ENCODE data around the gene NACAD.

NACAD gene

DNA sequence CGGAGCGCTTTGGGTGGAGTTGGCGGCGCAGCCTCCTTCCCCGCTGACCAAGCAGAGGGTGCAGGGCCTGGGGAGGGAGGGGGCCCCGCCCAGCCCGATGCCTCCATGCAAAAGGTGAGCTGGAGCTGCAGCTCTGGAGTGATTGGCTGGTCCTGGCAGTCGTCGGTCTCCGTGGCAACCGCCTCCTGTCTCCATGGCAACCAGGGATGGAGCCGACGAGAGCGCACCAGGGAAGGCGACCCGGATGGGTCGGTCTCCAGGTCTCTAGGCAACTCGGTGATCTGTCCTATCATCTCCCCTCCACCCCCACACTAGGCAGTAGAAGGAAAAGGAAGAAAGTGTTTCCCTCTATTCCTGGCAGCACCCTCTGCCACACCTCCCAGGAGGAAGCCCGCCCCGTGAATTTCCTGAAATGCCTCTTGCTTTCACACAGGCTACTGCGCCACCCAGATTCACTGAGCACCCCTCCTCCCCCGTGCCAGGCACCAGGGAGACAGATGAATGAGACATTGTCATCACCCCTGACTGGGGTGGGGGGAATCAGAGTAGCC lies 647 bp upstream of the NACAD start:
- no peak for FAIRE-seq

DNA sequence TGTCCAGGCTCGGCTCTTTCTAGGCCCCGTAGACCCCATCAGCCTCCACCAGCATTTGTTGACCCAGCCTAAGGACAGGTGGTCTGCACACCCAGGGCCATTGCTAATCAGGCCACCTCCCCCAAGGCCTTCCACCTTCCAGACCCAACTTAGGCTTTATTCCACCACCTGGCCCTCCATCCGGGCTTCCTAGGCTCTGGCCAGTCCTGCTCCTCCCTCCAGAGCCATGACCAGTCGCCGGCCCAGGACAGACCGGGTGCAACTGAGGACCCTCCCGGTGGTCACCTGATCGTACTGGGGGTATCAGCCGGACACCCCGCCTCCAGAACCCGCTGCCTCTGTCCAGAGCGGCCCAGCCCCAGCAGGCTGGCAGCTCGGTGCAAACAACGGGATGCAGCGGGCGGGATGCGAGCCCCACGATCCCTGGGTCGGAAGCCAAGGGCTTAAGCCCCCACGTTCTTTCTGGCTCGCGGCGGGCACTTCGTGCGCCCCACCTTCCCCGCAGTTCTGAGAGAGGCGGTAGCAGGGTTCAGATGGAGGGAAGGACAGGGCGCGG lies 545 bp downstream of the NACAD start:
- no peak for FAIRE-seq

DNA sequence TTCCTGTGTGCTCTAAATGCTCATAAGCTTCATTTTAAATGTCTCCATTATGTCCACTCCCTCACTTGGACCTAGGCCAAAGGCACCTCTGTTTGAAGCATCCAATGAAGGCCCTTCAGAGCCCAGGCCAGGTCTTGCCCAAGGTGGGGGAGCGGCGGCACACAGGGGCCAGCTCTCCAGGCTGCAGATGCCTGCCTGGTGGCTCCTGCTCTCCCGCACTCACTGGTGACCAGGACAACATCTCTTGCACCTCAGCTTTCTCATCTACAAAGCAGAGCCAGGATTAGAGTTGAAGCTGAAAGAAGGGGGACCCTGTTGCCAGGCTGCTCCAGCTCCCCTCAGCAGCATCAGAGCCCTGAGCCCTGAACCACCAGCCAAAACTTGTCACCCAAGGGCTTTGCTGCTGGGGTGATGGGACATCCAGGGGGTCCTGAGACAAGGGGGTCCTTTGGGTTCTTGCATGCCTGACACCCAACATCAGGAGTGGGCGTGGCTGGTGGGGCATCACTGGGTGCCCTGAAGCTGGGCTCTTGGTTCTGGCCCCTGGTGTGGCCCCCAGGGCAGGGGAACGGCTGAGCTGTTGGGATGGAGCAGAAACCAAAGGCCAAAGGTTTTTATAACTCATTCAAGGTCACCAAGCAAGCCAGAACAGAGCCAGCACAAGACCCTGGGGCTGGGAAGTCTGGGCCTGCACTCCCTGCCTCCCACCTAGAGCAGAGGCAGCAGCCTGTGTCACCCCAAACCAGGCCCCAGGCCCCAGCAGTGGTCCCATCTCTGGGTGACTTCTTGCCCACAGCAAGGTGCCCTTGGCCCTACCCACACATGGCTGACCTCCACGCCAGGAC lies 1.2 kb downstream of the NACAD start:
- FAIRE-seq: no peak

DNA sequence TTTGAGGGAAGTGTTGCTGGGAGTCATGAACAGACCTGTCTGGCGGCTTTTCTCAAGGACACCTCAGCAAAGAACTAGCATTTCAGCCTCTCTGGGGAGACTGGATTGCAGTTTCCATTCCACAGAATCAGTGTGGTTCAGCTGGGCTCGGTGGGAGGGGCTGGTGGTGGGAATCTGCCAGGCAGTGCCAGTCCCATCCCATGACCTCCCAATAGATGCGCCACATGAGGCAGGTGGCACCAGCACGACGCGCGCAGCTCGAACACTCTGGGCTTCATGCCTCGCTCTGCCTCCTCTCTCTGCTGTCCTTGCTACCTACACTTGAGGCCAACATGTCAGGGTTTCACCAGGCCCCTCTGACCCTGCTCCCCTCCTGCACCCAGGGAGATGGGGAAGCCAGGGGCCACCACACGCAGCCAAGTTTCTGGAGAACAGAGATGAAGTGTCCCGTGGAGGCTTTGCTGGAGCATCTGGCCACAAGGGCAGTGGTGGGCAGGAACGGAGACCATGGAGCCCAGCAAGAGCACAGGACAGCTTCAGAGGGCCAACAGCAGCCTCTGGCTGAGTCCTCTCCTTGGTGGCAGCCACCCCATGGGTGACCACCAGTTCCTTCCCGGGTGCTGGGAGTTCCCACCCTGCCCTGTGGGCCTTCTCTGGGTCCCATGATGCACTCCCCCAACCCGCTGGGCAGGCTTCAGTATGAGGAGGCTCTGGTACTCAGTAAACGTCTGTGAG lies 2.3 kb downstream of the NACAD start:
- FAIRE-seq: no peak

DNA sequence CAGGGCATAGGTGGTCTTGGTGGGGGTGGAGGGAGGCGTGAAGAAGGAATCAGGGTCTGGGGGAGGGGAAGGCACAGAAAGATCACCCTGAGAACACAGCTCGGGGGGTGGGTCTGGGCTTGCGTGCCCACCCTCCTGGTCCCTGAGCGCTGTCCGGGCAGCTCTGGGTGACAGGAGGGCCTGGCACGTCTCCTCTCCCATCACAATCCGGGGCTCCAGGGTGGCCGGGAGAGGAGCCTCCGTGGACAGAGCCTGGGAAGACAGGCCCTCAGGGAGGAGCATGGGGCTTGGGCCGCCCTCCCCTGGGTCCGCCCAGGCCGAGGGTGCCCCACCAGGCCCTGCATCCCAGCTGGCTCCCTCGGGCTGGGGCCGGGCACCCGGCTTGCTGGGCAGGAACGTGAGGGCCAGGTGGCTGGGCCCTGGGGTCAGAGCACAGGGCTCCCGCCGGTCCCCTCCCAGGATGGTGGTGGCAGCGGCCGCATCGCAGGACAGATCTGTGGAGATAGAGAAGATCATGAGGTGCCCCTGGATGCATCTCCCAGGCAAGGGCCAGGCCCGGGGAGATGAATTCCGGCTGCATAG lies 3.1 kb downstream of the NACAD start:
- FAIRE-seq: no peak

DNA sequence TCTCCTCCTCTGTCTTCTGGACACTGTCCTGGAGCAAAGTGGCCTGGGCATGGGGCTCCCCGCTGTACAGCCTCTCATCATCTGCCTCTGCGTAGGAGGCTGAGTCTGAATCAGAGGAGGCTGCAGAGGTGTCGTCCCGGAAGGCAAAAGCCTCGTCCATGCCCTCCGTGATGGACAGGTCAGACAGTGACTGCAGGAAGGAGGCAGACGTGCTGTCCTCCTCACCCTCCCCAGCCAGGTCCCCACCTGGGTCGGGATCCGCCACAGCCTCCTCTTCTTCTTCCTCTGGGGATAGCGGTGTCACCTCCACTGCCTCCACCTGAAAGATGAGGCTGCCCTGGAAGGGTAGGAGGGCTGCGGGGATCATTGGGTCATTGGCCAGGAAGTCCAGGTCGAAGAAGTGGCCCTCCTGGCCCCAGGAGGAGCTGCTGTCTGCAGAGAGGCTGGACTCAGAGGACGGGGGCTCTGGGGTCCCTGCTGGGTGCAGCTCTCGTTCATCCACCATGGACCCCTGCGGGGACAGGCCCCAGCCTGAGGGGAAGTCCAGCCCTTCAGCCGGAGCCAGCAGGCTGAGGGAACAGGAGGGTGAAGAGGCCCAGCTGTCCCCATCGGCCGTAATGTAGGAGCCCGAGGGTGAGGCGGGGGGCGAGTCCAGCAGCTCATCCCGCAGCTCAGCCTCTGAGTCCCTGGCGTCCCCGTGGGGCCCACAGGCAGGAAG lies 3.7 kb downstream of the NACAD start:
- no peak for FAIRE-seq

DNA sequence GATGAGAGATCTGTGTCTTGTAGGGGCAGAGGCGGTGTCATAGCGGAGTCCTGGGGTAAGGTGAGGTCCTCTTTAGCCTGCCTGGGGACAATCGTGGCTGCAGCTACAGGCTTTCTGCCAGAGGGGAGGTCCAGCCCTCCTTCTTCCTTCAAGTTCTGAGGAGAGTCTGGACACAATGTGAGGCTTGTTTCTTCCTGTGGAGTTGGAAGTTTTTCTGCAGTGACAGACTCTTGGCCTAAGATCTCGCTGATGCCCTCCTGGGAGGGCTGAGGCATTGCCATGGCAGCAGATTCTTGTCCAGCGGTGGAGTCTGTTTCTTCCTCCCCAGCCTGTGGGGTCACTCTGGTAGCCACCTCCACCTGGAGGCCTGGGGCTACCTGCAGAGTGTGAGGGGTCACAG lies 4.4 kb downstream of the NACAD start:
- FAIRE-seq: no peak

DNA sequence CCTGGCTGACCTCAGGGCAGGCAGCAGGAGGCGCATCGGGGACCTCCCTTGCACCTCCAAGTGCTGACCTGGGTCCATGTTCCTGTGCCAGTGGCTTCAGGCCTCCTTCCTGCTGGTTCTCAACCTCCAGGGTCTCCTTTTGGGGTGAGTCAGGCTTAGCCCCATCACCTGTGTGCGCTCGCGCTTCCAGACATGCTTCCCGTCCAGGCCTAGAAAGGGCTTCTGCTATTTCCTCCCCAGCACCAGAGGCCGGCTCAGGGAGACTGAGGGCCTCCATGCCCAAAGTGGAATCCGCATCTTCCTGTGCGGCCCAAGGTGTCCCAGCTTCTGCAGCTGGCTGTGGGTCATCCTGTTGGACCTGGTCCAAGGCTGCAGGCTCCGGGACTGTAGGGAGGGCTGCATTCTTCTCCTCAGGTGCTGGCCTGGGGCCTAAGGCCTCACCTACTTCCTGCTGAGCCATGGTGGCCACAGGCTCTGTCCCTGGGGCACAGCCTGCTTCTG lies 5.9 kb downstream of the NACAD start:
- no peak for FAIRE-seq

DNA sequence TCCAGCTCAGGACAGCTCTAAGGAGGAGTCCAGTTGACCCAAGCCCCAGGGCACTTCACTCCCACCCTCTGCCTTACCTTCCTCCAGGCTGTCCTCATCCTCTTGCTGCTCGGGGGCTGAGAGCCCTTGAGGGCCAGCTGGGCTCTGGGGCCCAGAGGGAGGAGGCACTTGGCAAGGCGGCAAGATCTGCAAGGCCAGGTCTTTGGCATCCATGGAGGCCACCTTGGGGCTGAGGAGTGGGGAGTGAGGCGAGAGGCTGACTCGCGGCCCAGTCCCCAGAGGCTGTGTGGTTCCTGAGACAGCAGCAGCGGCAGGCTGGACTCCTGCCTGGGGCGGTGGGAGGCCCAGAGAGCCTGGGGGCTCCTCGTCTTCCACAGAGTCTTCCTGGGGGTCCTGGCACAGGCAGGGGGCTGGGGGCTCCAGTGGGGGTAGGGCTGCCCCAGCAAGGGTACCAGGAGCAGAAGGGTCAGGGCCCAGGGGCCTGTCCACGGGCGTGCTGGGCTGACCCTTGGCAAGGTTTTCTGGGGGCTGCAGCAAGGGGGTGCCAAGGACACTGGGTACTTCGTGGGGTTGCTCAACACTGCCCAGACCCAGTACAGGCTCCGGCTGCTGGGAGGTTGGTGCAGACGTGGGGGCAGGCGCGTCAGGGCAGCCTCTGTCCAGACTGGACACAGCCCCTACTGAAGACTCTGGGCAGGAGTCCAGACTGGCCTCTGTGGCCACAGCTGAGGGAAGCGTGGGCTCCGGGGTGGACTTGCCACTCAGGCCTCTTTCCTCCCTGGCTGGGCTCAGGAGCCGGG lies 6.5 kb downstream of the NACAD start:
- no peak for FAIRE-seq

DNA sequence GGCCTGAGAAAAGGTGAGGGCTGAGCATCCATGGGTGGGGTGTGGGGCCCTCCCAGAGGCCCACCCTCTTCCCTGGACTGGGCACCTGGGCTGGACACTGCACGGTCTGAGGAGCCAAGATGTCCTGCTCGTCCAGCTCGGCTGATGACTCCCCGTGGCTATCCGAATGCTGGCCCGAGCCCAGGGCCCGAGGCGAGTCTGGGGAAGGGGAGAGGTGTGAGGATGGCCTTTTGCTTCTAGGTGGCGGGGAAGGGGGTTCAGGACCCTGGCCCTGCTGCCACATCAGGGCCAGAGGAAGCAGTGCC lies 7.1 kb downstream of the NACAD start:
- FAIRE-seq: no peak

DNA sequence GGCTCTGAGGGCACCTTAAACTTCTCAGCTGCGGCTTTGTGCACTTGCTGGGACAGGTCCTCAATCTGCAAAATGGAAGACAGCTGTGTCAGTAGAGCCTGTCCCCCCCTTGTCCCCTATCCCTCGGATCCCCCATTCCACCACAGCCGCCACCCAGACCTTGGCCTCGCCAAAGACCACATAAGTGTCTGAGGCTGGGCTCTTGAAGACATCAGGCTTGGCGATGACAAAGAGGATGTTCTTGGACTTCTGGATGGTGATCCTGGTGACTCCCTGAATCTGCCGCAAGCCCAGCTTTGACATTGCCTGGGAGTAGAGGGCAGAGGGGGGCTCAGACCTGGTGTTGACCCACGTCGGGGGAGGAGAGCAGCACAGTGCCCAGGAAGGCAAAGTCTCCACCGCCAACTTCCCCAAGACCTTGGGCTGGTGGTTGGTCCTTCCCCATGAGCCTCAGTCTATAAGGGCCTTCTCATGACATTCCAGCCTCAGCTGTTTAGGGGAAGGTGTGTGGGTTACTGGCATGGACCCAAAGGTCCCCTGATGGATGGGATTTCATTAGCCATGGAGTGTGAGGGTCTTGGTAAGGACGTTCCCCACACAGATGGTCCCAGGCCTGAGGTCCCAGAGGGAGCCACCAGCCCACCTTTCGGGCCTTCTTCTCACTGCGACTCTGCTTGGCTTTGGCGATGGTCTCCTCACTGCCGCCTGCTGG lies 7.7 kb downstream of the NACAD start:
- FAIRE-seq: no peak

DNA sequence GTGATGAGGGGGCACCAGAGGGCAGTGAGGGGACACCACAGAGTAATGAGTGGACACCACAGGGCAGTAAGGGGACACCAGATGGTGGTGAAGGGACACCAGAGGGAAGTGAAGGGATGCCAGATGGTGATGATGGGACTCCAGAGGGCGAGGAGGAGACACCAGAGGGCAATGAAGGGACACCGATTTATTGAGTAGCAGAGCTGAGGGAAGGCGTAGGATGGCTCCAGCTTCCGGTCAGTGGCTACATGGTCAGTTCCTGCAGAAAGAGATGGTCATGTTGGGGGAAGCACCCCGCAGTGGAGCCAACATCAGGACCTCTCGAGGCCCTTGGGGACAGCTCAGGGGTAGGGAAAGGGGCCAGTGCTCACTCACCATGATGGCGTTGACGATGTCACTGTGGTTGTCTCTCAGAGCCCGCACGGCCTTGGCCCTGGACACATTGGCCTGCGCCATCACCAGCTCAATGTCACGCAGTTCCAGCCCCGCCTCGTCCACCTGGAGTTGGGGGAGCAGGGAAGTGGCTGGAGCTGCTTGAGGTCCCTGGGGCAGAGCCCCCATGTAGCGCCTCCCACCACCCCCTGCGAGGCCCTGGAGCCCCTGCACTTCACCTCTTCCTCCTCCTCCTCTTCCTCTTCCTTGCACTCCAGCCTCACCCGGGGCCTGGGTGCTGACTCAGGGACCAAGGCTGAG lies 8.4 kb downstream of the NACAD start:
- FAIRE-seq: no peak

DNA sequence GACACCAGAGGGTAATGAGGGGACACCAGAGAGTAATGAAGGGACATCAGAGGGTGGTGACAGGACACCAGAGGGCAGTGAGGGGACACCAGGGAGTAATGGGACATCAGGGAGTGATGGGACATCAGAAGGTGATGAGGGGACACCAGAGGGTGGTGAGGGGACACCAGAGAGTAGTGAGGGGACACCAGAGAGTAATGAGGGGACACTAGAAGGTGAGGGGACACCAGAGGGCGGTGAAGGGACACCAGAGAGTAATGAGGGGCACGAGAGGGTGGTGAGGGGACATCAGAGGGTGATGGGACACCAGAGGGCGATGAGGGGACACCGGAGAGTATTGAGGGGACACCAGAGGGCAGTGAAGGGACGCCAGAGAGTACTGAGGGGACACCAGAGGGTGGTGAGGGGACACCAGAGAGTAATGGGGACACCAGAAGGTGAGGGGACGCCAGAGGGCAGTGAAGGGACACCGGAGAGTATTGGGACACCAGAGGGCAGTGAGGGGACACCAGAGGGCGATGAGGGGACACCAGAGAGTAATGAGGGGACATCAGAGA lies 10.6 kb downstream of the NACAD start:
- FAIRE-seq: no peak

DNA sequence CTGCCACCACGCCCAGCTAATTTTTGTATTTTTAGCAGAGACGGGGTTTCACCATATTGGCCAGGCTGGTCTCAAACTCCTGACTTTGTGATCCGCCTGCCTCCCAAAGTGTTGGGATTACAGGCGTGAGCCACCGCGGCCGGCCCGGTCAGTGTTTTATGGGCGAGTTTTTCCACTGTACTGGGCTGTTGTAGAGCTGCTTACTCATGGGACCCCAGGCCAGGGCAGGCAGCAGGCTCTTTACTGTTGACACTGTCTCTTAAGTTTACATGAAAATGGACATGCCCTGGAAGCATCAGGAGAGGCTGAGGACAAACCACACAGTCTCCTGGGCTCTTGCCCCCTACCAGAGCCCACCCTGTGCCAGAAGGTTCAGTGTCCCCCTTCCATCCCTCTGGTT lies 11.2 kb downstream of the NACAD start:
- FAIRE-seq: no peak

DNA sequence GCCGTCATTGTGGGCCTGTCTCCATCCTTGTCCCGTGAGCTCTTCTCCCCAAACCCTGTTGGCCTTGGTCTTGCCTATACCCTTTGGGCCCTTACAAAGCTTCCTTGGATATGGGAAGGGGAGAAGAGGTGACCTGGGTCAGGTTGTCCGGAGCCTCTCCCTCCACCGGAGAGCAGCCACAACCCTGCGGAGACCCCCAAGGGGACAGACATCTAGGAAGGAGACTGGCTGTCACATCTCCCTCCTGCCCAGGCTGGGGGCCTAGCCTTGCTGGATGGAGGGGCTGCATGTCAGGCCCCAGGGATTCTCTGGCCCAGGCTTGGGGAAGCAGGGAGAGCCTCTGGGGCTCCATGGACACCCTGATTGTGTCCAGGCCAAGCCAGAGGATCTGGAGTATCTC lies 11.8 kb downstream of the NACAD start:
- FAIRE-seq: no peak

DNA sequence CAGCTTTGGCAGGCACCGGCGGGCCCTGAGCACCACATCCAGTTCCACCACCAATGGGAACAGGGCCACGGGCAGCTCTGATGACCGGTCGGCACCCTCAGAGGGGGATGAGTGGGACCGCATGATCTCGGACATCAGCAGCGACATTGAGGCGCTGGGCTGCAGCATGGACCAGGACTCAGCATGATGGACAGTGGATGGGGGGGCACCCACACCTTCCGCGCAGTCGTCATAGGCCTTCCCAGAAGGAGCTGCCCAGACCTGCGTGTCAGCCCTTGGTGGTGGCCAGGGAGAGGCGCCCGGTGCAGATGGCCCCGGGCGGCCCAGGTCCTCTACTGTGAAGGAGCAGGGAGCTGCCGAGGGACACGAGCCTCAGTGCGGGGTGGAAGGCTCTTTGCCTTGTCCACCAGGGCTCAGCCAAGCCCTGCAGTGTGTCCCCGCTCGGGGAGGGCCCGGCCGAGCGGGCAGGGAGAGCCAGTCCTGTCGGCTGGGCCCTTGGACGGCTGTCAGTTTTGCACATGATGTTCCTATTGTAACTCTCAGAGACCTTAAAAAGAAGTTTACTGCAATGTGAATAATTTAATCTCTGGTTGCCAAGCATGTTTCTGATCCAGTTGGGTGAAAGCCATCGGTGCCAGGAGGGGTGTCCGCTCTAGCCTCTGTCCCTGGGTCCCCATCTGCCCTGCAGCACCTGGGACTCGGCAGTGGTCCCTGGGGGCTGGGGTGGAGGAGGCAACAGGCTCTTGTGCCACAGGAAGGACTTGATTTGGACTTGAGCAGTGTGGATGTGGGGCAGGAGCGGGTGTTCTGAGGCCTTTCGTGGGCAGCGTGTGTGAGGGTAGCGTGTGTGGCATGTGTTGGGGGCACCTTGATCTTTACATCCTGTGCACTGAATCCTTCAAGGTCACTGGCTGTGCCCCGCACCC lies 12.6 kb downstream of the NACAD start:
- no peak for FAIRE-seq

DNA sequence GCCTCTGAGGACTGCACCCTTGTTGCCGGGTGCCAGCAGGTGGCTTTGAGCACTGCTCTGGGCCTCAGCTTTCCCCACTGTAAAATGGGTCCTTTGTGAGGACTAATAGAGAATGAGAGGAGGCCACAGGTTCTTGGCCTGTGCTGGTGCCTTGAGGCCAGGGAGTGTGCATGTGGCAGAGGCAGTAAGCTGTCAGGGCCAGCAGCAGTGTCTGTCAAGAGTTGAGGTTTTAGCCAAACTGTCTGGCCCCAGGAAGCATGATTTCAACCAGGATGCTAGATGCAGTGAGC lies 13.5 kb downstream of the NACAD start:
- FAIRE-seq: no peak

DNA sequence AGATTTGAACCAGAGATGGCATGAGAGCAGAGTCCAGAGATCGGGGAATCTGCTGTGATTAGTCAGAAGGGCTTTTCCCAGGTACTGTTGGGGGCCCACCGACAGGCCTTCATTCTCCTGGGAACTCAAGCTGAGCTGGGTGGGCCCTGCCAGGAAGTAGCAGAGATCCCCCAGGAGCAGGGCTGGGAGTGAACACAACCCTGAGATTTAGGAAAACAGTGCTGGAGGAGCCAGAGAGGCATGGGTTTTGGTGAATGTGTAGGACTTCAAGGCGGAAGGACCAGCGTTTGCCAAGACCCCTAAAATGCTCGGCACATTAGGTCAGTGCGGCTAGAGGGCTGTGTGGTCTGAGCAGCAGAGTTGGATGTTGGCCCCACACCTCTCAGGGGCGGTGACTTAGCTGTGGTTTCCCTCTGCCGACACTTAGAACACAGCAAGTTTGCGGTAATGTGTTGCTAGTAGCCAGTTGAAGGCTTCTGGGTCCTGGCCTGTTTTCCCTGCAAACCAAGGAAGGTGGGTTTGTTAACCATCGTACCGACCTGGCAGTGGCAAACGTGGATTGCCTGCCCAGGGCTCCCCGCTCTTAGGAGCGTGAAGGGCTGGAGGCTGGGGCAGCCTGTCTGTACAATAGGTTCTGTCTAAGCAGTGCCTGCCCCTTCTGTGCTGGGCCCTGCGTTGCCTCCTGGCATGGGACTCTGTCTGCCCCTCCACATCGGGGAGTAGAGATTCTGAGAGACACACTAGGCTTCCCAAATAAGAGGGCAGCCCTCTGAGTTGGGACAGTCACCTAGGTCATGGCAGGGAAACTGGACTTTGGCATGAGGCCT lies 14.0 kb downstream of the NACAD start:
- FAIRE-seq: no peak
